Measurements from ENCODE around the gene APBA2. TPM values are rescaled to one million over a fixed set of nuclear protein-coding genes. Genes with fewer than 3 reads are reported as not detected.

APBA2 gene
- polyA plus RNA-seq, 1 donor (not counting 4 experiments of a cell fraction or from before 2014, with no cell fraction given), result 5.5 TPM

DNA sequence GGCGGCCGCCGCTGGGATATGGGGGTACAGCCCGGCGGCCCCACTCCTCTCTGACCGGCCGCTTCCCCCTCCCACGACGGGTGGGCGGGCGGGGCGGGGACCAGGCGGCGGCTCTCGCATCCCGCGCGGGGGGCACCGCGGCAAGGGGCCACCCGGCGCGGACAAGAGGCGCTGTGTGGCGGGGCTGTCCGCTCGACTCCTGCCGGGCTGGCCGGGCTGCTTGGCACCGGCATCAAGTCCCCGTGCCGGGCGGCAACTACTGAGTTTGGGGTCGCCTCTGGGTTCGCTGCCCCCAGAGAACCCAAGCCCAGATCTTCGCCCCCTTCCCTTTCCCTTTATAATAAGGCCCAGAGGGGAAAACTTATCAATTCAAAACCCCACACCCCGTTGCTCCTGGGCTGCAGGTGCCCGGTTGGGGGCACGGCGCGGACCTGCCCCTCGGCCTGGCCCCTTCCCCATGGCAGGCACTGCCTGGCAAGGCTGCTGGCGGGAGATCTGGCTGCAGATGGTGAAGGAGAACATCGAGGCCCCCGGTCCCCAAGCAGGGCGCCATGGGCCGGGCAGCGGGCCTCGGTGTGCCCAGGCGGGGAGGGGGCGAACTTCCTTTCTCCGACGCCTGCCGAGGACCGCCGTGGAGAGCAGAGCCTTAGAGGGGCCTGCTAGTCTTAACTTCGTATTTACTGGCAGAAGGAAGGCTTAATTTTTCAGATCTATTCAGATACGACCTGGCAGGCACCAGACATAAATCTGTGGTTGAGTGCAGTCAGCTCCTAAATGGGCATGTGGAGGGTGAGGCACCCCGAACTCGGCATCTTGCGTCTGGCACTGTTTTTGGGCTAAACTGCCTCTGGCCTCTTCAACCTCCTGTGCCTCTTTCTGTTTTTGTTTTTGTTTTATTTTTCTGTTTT lies 911 bp downstream of the APBA2 start:
- TF ChIP-seq, protein P1, sequence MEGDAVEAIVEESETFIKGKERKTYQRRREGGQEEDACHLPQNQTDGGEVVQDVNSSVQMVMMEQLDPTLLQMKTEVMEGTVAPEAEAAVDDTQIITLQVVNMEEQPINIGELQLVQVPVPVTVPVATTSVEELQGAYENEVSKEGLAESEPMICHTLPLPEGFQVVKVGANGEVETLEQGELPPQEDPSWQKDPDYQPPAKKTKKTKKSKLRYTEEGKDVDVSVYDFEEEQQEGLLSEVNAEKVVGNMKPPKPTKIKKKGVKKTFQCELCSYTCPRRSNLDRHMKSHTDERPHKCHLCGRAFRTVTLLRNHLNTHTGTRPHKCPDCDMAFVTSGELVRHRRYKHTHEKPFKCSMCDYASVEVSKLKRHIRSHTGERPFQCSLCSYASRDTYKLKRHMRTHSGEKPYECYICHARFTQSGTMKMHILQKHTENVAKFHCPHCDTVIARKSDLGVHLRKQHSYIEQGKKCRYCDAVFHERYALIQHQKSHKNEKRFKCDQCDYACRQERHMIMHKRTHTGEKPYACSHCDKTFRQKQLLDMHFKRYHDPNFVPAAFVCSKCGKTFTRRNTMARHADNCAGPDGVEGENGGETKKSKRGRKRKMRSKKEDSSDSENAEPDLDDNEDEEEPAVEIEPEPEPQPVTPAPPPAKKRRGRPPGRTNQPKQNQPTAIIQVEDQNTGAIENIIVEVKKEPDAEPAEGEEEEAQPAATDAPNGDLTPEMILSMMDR (optimal IDR thresholded peaks at IDR 0.05 in 1 of 3, IDR thresholded peaks at IDR 0.05 in 1 of 3, conservative IDR thresholded peaks at IDR 0.05 in 1 of 3; ENCODE audit: extremely low read depth in 1 of 3, insufficient read depth in 2 of 3, low read length in 3 of 3), result no peak
- no peak for TF ChIP-seq EZH2 (IDR thresholded peaks at IDR 0.05; ENCODE audit: low read length)
- dilution Hi-C loops (cut with MboI; ENCODE audit: extremely low pct_ligation_motif_present, low sequenced_read_pairs), result no loop called here
- no peaks in the 10 kb centered on the region for H3K4me1 ChIP-seq (ENCODE audit: control insufficient read depth, extremely low read depth, insufficient read depth, low read length)
- H3K36me3 ChIP-seq (ENCODE audit: control insufficient read depth in 2 of 2, extremely low read depth in 1 of 2, insufficient read depth in 2 of 2, low read length in 2 of 2), result no peaks in the 10 kb centered on the region
- no peak overlapping the region for H2AFZ ChIP-seq (ENCODE audit: control insufficient read depth, low read length)
- no peaks in the 10 kb centered on the region for H3K9me1 ChIP-seq (ENCODE audit: control insufficient read depth, extremely low read depth, insufficient read depth, low read length)
- no peaks in the 10 kb centered on the region for H3K79me2 ChIP-seq (ENCODE audit: control insufficient read depth, insufficient read depth, low read length)
- peak overlapping the region; percentile 23 to 52 (median 27) for H3K4me3 ChIP-seq (ENCODE audit: control insufficient read depth in 2 of 3, extremely low read depth in 1 of 3, insufficient read depth in 2 of 3, low read depth in 1 of 3, low read length in 3 of 3)
- H3K27ac ChIP-seq (ENCODE audit: control insufficient read depth, insufficient read depth, low read length), result no peak overlapping the region
- H3K27me3 ChIP-seq (ENCODE audit: control insufficient read depth, extremely low read depth, insufficient read depth, low read length), result peaks cover 22% of the 10 kb centered on the region
- H3K9me3 ChIP-seq (ENCODE audit: control insufficient read depth, low read depth, low read length), result no peaks in the 10 kb centered on the region
- DNase-seq (ENCODE audit: low read depth, low spot score), result no peak
- peak overlapping the region; percentile 27 for H3K4me2 ChIP-seq (ENCODE audit: control insufficient read depth, extremely low read depth, insufficient read depth, low read depth, low read length)
- no peaks in the 10 kb centered on the region for H4K20me1 ChIP-seq (ENCODE audit: control insufficient read depth, extremely low read depth, insufficient read depth, low read length)
- FAIRE-seq, result no peak
- no peak overlapping the region for H3K9ac ChIP-seq (ENCODE audit: control insufficient read depth, extremely low read depth, insufficient read depth, low read length)

DNA sequence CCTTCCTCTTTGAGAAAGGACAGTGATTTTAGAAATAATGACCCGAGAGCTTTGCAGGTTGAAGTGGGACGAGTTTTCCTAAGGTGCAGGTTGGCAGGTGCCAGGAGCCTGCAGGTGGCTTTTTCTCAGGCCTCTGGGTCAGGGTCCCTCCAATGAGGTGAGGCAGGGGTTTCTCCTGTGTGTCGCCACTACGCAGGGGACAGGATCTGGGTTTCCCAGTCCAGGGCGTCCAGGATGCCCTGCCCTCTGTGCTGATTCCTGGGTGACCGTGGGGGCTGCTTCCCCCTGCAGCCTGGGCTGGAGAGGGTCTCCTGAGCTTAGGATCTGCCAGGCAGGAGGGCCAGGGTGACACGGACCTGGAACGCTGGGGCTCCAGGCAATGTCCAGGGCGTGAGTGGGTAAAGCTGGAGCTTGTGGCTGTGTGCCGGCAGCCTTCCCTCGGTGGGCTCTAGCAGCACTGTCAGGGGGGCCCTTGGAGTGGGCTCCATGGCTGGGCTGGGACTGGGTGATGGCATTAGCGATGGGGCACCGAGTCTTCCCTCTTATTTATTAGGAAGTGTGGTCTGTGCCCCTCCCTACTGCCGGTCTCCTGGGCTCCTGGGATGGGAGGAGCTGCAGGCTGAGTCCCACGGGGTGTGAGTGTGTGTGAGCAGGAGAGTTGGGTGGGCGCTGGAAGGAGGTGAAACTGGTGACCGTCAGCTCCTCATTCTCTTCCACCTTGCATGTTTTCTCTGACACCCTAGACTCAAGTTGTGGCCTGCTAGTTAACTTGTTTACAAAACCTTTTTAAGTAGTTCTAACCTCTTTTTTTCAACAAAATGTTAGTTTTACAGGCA lies 1.8 kb downstream of the APBA2 start:
- DNase-seq (ENCODE audit: low read depth, low spot score) (no peak), FAIRE-seq (no peak)
- no peak overlapping the region for H3K4me3 ChIP-seq (ENCODE audit: control insufficient read depth in 2 of 3, extremely low read depth in 1 of 3, insufficient read depth in 2 of 3, low read depth in 1 of 3, low read length in 3 of 3)
- H3K9me1 ChIP-seq (ENCODE audit: control insufficient read depth, extremely low read depth, insufficient read depth, low read length), result no peaks in the 10 kb centered on the region
- H3K27me3 ChIP-seq (ENCODE audit: control insufficient read depth, extremely low read depth, insufficient read depth, low read length), result peaks cover 22% of the 10 kb centered on the region
- H4K20me1 ChIP-seq (ENCODE audit: control insufficient read depth, extremely low read depth, insufficient read depth, low read length), result no peaks in the 10 kb centered on the region
- no peaks in the 10 kb centered on the region for H3K4me1 ChIP-seq (ENCODE audit: control insufficient read depth, extremely low read depth, insufficient read depth, low read length)
- H2AFZ ChIP-seq (ENCODE audit: control insufficient read depth, low read length), result no peak overlapping the region
- no peaks in the 10 kb centered on the region for H3K36me3 ChIP-seq (ENCODE audit: control insufficient read depth in 2 of 2, extremely low read depth in 1 of 2, insufficient read depth in 2 of 2, low read length in 2 of 2)
- no peaks in the 10 kb centered on the region for H3K79me2 ChIP-seq (ENCODE audit: control insufficient read depth, insufficient read depth, low read length)
- no peak overlapping the region for H3K27ac ChIP-seq (ENCODE audit: control insufficient read depth, insufficient read depth, low read length)
- dilution Hi-C loops (cut with MboI; ENCODE audit: extremely low pct_ligation_motif_present, low sequenced_read_pairs), result no loop called here
- no peaks in the 10 kb centered on the region for H3K9me3 ChIP-seq (ENCODE audit: control insufficient read depth, low read depth, low read length)
- no peak overlapping the region for H3K9ac ChIP-seq (ENCODE audit: control insufficient read depth, extremely low read depth, insufficient read depth, low read length)
- TF ChIP-seq, protein P1 (optimal IDR thresholded peaks at IDR 0.05 in 1 of 3, IDR thresholded peaks at IDR 0.05 in 1 of 3, conservative IDR thresholded peaks at IDR 0.05 in 1 of 3; ENCODE audit: extremely low read depth in 1 of 3, insufficient read depth in 2 of 3, low read length in 3 of 3), result no peak
- TF ChIP-seq EZH2 (IDR thresholded peaks at IDR 0.05; ENCODE audit: low read length), result no peak
- H3K4me2 ChIP-seq (ENCODE audit: control insufficient read depth, extremely low read depth, insufficient read depth, low read depth, low read length), result no peak overlapping the region
